DMS53 treated with DMSO at 0.1 percent for 48 hours (cell line): Measurements from ENCODE around the gene RMND1.
"Not testable (repeated sequence)": the region's sequence is repeated elsewhere in the genome, so short reads cannot be mapped to it uniquely, and the experiment has no call there.

Experiments used
- DNase-seq: peaks from one replicate; lab custom pipeline; 2025; ENCODE audit not compliant: unreplicated experiment; lab: John Stamatoyannopoulos, UW

RMND1 gene

DNA sequence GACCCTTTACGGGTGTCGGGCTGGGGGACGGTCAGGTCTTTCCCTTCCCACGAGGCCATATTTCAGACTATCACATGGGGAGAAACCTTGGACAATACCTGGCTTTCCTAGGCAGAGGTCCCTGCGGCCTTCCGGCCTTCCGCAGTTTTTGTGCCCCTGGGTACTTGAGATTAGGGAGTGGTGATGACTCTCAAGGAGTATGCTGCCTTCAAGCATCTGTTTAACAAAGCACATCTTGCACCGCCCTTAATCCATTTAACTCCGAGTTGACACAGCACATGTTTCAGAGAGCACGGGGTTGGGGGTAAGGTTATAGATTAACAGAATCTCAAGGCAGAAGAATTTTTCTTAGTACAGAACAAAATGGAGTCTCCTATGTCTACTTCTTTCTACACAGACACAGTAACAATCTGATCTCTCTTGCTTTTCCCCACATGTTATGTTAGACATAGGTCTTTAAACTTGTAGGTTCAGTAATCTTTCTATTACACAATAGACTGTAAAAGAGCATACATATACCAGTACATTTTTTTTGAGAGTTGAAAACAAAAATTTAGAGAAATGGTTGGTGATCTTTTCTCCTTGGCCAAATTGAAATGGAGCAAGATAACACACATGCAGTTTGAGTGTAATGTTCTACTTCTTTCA, 3.9 kb upstream of the RMND1 start:
- not testable (repeated sequence) for DNase-seq

DNA sequence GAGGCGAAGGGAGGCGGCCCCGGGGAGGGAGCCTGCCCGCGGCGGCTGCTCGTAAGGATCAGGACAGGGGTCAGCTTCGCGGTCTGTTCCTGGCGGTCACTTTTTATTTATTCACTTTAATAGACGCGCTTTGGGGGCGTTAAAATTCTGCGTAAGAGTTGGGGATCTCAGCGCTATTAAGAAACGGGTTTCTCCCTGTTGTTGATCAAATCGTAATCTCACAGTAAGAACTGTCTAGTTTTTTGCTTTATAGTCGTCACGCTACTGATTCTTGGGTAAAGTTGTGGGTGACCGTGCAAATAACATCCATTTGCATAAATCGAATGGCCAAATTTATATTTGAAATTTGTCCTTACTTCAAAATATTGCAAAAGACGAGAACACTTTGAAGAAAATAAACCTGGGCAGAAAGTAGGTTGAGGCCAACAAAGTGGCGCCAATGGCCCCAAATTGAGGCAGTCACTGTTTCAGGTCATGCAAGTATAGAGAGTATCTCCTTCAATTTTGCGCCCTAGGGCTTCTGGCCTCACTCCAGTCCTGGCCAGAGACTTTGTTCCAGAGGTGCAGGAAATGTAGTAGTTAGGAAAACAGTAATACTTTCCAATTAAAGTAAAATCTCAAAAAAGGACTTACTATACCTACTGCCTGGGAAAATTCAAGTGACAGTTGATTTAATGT, 963 bp upstream of the RMND1 start:
- DNase-seq = no peak

DNA sequence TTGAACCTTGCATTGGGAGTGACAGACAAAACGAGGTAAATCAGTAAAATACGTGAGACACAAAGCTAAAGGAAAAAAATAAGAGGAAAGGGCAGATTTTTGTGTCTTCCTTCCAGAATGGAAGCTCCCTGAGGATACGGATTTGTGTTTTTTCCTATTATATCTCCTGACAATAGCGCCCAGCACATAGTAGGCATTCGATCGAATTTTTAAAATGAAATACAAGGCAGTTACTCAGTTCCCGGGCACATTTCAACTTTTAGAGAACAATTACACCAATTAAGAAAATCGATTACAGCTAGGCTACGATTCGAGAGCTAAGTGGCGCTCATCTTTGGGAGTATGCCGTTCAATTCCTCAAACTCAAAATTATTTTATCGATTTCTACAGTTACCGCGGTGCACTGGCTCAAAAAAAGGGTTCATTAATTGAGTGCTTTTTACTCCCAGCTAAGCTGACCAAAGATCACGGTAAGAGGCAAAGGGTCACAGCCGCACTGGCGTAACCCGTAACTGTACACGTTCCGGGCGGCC, 443 bp downstream of the RMND1 start:
- DNase-seq = no peak

DNA sequence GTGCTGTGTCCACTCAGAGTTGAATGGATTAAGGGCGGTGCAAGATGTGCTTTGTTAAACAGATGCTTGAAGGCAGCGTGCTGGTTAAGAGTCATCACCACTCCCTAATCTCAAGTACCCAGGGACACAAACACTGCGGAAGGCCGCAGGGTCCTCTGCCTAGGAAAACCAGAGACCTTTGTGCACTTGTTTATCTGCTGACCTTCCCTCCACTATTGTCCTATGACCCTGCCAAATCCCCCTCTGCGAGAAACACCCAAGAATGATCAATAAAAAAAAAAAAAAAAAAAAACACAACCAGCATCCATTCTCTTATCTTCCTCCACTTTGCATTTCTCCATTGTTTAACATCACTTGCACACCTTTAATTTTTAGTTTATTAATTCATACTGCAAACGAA, 998 bp downstream of the RMND1 start:
- not testable (repeated sequence) for DNase-seq

DNA sequence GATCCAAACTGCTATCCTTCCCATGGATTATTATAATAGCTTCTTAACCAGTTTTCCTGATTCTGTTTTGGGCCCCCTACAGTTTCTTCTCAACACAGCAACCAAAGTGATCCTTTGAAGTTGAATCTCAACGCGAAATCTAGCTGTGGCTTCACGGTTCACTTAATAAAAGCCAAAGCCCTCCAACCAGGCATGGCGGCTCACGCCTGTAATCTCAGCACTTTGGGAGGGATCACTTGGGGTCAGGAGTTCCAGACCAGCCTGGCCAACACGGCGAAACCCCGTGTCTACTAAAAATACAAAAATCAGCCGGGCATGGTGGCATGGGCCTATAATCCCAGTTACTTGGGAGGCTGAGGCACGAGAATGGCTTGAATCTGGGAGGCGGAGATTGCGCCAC, 3.3 kb downstream of the RMND1 start:
- no peak for DNase-seq

DNA sequence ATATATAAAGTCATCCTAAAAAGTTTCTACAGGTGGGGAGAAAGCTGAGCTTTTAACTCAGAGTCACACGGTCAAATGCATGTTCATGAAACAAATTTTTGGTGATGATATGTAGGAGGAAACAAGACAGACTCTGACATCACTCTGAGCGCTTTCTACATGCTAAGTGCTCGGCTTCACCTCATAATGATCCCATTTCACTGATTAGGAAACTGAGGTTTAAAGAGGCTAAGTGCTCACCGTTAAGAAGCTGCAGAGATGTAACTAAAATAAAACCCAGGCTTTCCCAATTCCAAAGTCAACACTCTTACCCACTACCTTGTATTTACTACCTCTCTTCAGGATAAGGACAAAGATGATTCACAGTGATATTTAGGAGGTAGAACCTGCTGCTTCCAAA, 4.7 kb downstream of the RMND1 start:
- DNase-seq = no peak

DNA sequence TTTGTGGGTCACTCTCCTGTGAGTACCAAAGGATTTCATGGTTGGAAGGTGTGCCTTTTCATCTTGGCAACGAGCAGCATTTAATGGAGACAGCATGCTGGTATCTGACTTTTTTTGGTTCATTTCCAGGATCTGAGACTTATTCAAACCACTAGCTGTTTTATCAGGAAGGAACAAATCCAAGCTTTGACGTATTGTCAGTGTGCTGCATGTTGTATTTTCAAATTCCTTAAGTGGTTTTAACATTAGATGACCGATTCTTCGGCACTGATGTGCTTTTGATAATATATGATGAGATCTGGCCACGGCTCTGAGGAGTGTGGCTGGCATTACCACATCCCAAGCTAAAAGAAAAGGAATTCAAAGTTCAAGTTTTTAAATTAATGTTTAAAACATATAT, 6.4 kb downstream of the RMND1 start:
- no peak for DNase-seq

DNA sequence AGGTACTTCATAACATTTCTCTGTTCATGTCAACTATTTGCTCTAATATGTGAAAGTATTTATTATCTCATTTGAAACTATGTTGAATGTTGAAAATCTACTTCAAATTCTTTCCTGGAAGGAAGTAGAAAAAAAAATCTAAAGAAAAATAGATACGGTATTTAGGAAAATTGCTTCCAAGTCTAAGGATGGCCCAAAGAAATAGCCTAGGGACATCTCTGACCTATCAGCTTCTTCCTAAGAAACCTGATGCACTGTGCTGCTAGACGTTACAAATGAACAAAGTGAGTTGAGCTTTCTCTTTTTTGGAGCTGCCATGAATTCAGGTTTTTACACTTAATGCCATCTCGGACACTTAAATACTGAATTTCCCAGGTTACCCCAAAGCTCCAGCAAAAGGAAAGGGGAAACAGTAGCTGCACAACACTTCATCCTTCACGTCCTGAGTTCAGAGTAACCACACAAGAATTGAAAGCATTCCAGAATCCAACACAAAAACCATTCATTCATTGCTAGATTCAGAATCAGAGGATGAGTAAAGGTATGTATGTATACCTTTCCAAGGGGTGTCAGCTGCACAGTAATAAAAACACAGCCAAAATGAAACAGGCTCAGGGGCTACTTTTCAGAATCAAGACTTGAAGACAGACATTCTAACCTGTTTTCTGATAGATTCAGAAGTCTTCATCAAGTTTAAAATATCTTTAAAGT, 7.9 kb downstream of the RMND1 start:
- DNase-seq = no peak

DNA sequence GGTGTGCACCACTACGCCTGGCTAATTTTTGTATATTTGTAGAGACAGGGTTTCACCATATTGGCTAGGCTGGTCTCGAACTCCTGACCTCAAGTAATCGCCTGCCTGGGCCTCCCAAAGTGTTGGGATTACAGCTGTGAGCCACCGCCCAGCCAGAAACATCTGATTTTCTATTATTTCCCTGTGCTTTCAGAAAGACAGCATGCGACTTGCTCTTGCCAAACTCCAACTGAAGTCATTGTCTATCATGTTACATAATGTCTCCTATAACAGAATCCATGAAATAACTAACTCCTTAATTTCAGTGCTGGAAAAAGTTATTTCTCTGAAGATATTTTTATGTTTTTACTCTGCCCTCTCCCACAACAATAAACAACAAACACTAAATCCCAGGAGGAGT, 8.5 kb downstream of the RMND1 start:
- DNase-seq = no peak

DNA sequence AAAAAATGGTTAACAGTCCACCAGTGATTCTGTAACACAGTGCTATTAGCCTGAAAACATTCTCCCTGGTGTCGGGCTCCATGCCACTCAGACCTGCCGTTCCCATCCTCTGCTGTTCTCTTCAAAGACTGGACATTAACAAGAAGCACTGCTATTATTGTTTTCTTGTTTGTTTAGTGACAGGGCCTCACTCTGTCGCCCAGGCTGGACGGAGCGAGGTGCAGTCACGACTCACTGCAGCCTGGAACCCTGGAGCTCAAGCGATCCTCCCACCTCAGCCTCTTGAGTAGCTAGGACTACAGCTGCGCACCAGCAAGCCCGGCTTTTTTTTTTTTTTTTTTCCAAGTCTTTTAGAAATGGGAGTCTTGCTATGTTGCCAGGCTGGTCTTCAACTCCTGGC, 9.6 kb downstream of the RMND1 start:
- peak; percentile 22 for DNase-seq

DNA sequence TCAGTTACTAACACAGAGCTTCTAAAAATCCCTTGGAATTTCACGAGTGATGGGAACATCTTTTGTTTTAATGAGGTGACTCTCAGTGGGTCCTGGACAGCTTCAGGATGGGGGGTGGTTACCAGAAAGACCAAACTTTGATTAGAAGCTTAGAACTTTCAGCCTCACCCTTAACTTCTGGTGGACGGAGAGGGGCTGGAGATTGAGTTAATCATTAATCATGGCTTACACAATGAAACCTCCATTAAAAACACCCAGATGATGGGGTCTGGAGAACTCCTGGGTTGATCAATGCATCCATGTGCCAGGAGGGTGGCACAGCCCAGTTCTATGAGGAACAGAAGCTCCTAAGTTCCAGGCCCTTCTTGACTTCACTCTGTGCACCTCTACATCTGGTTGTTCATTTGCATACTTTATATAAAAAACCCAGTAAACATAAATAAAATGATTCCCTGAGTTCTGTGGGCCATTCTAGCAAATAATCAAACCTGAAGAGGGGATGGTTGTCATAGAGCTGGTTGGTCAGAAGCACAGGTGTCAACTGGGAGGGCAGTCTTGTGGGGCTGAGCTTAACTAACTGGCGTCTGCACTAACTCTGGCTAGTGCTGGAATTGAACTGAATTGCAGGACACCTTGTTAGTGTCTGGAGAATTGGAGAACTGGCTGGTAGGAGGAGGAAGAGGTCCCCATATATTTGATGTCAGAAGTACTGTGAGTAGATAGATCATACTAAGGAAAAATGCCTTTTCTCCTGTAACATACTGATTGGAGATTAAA, 10.3 kb downstream of the RMND1 start:
- DNase-seq = no peak

DNA sequence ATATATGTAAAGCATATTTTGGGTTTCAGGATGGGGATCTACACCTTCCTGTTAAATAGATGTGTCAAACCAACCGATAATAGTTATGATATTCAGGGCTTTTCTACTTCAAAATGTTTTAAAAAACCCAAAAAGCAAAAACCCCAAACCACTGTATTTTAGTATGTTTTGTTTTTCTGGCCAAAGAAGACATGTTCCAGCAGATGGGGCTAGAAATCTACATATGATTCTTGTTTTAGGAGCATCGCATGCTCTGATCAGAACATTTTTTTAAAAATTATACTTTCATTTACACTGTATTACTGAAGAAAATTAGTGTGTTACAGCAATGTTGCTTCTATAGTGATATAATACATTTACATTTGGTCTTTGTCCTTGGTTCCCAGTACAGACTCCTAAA, 11.0 kb downstream of the RMND1 start:
- no peak for DNase-seq

DNA sequence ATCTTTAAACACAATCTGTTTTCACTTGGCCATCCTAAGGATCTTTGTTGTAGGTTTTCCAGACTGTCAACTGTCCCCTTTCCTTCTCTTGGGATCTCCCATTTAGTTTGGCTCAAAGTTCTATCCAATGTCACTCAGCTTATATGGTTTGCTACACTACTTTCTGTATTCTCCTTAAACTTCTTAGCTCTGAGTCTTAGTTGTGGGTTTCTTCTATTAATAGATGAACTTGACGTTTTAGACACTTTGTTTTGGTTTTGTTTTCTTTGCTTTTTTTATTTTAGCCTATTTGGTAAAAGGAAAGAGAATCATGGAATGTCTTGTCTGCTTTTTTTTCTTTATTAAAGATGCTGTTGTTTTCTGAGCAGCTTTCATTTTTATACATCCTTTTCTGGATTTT, 11.4 kb downstream of the RMND1 start:
- DNase-seq = no peak

DNA sequence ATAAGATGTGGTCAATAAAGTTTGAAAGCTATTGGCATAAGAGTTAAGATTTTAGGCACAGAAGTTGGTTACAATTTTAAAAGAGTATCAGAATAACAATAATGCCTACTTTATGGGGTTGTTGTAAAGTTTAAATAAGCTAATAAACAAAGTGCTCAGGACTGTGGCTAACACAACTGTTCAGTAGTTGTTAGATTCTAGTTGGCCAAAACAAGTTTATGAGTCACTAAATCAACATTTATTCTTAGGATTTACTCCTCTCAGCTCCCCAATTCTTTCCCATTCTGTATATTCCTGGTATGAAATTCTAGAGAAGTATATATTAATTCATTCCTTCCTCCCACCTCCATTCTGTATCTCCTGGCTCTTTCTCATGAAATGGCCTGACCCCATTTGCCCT, 14.5 kb downstream of the RMND1 start:
- DNase-seq = peak; percentile 12

DNA sequence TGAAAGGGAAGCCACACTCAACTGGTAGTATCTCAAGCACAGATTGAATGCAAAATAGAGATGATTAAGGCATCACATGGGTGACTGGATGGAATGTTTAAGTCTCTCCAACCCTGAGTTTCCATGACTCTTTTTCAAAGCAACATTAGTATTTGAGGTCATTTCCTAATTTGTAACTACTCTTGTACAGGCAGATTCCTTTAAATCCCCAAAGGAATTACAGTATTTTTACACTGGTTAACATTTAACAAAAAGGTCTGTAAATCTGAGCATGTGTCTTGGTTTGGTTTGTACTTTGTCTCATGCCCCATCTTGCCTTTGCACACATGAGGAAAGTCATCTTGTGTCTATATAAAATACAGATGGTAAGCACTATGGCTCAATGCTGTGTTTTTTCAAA, 15.1 kb downstream of the RMND1 start:
- no peak for DNase-seq

DNA sequence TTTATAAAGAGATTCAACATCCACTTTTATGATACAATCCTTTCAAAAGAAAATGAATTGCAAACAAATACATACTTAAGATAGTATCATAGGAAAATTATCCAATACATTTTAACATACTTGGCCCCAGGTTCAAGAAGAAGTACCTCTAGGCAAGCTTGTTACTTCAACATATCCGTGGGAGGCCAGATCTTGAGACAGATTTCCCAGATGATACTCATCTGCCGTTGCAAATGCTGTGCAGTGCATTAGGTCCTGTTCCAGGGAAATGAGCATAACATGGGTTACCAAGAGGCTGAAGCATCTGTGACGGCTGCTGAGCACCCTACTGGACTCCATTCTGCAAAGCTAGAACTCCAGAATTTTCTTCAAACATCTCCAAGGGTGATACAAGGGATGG, 15.6 kb downstream of the RMND1 start:
- no peak for DNase-seq

DNA sequence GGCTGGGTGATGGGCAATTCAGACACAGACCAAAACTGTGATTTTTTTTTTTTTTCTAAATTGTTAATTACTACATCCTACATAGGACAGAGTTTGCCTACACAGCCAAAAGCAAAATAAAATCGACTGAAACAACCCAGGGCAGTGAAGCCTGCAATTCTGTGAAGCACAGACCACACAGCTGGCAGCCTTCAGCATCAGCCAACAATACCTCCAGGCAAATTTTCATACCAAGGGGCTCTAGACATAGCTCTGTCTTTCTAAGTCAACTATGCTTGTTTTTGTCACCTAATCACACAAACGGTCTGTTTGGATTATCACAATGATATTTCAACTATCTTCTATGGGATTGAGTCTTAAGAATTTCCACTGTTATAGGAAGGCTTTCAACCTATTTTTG, 17.6 kb downstream of the RMND1 start:
- DNase-seq = no peak

DNA sequence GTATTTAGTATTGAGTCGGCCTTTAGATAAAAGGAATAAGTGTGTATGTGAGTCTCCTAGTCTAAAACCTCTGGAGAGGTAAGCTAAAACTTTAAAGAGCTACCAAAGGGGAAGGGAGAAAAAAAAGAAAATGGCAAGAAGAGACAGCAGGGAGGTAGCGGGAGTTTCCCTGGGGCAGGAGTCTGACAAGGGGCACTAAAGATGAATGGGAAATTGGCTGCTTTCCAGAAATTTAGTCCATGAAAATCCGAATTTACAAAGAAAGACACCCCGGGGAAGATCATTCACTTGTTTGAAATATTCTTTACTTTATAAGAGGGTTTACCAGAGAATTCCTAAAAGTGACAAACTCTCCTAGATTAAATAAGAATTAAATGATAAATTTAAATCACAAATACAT, 19.3 kb downstream of the RMND1 start:
- no peak for DNase-seq

DNA sequence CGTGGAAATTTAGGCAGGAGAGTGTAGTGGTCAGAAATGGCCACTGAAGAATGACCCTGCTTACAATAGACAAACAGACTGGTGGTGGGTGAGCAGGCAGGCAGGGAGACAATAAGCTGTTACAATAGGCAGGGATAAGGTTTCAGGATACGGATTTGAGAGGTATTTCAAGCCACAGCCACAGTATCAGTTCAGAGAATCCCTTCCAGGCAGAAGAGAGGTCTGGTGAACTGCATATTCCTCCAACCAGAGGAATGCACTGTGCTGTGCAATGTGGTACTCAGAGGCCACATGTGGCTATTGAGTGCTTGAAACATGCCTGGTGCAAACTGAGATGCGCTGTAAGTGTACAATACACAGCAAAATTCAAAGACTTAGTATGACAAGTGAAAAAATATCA, 20.6 kb downstream of the RMND1 start:
- no peak for DNase-seq

DNA sequence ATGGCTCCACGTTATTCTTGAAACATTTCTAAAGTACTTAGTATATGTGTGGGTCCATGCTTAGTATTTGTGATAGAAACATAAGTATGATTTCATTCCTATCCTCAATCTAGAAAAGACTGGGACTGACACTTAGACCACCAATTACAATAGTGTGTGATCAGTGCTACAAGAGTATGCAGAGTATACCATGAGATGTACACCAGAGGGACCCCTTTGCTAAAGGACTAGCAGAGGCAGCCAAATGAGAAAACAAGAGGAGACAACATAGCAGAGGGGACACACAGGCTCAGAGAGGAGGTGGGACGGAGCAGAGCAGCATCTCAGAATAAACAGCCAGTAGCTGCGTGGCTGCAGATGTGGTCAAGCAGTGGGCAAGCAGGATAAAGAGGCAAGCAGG, 21.0 kb downstream of the RMND1 start:
- DNase-seq = no peak

DNA sequence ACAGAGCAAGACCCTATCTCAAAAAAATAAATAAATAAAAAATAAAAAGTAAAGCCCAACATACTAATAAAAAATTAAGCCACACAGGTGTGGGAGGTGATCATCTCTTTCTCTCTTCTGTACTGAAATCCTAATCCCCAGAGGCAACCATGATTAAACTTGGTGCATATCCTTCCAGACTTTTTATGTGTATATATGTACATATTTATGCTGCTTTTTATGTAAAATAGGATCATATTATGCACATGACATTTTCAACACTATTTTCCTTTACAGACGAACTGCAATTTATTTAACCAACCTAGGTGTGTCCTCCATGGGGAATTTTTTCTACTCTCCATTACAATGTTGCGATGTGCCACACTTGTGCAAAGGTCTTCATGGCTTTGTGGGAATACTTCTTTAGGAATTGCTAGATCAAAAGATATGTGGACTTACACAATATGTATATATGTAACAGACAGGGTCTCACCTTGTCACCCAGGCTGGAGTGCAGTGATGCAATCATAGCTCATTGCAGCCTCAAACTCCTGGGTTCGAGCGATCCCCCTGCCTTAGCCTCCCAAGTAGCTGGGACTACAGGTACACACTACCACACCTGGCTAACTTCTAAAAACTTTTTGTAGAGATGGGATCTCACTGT, 23.7 kb downstream of the RMND1 start:
- no peak for DNase-seq
